Activated naive CD4-positive, alpha-beta T cell treated with Interleukin-2 at 50 U/mL for 16 hours (primary cell): ENCODE measurements around the gene CENPX.

ENCODE experiments used
- DNase-seq: peaks from one replicate; pipeline ENCODE4 v3.0.0-alpha.2; 2020

Gene CENPX

GRCh38 chr17:82022310-82022980 is at the start of gene CENPX:
TSS of gene CENPX (minus strand) at chr17:82022878. CDS start at chr17:82022861, 17 bp downstream.
- DNase-seq = peak; percentile 13

GRCh38 chr17:82070611-82071010 is 47.9 kb upstream of the CENPX start:
- no peak for DNase-seq

- peak; percentile 72 for DNase-seq
Measured at GRCh38 chr17:82065638-82066303, 43.1 kb upstream of the CENPX start, which contains the start of gene DUS1L. TSS of gene DUS1L (minus strand) at chr17:82065804. CDS start at chr17:82065059, 745 bp downstream.

GRCh38 chr17:82065193-82065637 is 42.5 kb upstream of the CENPX start:
- DNase-seq = peak; percentile 51

GRCh38 chr17:82064433-82065192 is 41.9 kb upstream of the CENPX start:
- no peak for DNase-seq

GRCh38 chr17:82063424-82064415 is 41.0 kb upstream of the CENPX start:
- DNase-seq = no peak

- DNase-seq = no peak
Measured at GRCh38 chr17:82062984-82063368, 40.3 kb upstream of the CENPX start.

GRCh38 chr17:82062076-82062983 is 39.7 kb upstream of the CENPX start:
- no peak for DNase-seq

- no peak for DNase-seq
Measured at GRCh38 chr17:82061047-82061925, 38.6 kb upstream of the CENPX start.

- no peak for DNase-seq
Measured at GRCh38 chr17:82060614-82061013, 37.9 kb upstream of the CENPX start.

- DNase-seq = no peak
Measured at GRCh38 chr17:82060001-82060380, 37.3 kb upstream of the CENPX start.

- no peak for DNase-seq
Measured at GRCh38 chr17:82059272-82060000, 36.8 kb upstream of the CENPX start.

GRCh38 chr17:82058855-82059249 is 36.2 kb upstream of the CENPX start:
- DNase-seq = no peak

- no peak for DNase-seq
Measured at GRCh38 chr17:82058230-82058854, 35.7 kb upstream of the CENPX start.

GRCh38 chr17:82056729-82057621 is 34.3 kb upstream of the CENPX start:
- DNase-seq = no peak

GRCh38 chr17:82055965-82056728 is 33.5 kb upstream of the CENPX start:
- DNase-seq = no peak
